ENCODE data around the gene KIAA0232.
"Not testable (repeated sequence)": the region's sequence is repeated elsewhere in the genome, so short reads cannot be mapped to it uniquely, and the experiment has no call there.

Gene KIAA0232

DNA sequence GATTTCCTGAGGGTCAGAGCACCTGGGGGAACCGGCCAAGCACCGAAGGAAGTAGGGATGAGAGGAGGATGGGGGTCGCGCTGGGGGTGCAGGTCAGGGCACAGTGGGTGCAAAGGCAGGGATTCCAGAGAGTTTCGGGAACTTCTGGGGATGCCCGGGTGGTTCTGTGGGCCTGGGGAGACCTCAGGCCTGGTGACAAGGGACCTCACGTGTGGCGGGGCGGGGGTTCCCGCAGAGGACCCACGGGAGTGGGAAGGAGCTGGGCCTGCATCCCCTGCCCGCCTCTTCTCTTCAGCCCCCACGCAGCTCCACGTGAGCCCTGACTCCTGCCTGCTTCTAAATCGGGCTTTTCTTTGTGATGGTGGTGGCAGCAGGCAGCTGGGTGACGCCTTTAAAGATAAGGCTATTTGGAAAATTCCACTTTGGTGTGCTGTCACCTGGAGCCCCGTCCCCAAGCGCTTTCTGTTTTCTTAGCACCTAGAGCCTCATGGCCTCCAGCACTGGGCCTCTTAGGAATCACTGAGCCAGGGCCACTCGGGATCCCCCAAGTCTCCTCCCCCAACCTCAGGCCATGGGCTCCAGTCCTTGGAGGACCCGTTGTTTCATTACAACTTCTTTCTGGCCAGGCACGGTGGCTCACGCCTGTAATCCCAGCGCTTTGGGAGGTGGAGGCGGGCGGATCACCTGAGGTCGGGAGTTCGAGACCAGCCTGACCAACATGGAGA lies 120.0 kb downstream of the KIAA0232 start:
- no peak for ATAC-seq
- no peak for TF ChIP-seq BACH2 (CRISPR knock-in tag; IDR thresholded peaks at IDR 0.05; ENCODE audit: borderline replicate concordance)

DNA sequence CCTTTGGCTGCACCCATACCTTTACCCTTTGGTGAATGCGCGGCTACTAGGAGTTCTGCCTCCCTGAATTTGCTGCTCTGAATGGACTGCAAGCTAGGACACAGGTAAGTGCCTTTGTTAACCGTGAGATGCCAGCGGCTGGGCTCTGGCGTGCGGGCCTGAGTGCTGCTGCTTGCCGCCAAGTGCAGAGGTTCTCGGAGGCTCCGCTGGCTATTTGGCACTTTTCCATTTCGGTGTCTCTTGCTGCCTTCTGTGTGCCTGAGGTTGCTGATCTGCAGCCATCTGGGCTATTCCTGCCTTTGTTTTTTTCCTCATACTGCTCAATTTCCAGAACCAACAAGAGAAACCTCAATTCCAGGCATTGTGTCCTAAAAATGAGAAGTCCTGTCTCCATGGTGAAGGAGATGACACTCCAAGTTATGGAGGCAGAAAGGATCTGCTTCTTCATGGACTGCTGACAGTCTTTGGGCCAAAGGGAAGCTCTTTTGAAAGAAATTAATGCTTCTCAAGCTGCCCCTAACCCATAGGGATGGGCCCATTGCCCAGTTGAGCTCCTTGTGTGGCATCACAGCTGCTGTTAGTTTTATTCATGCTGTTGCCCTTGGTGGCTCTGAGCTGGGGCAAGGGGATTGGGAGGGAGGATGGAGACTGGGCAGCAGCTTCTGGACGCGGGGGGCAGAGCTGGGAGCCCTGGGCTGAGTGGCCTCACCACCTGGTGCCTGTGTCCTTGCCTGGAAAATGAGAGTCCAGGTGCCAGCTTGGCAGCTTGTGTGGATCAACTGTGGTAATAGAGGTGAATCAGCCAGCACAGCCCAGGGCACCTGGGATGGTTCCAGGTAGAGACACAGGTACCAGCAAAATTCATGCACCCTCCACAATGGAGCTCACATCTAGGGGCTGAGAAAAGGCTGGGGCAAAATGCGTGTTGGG lies 123.3 kb downstream of the KIAA0232 start:
- no peak for ATAC-seq
- TF ChIP-seq, protein P1, sequence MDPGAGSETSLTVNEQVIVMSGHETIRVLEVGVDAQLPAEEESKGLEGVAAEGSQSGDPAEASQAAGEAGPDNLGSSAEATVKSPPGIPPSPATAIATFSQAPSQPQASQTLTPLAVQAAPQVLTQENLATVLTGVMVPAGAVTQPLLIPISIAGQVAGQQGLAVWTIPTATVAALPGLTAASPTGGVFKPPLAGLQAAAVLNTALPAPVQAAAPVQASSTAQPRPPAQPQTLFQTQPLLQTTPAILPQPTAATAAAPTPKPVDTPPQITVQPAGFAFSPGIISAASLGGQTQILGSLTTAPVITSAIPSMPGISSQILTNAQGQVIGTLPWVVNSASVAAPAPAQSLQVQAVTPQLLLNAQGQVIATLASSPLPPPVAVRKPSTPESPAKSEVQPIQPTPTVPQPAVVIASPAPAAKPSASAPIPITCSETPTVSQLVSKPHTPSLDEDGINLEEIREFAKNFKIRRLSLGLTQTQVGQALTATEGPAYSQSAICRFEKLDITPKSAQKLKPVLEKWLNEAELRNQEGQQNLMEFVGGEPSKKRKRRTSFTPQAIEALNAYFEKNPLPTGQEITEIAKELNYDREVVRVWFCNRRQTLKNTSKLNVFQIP (CRISPR knock-in tag; IDR thresholded peaks at IDR 0.05; ENCODE audit: borderline replicate concordance, low read depth): no peak
- TF ChIP-seq ZFP30 (CRISPR knock-in tag; IDR thresholded peaks at IDR 0.05): no peak

DNA sequence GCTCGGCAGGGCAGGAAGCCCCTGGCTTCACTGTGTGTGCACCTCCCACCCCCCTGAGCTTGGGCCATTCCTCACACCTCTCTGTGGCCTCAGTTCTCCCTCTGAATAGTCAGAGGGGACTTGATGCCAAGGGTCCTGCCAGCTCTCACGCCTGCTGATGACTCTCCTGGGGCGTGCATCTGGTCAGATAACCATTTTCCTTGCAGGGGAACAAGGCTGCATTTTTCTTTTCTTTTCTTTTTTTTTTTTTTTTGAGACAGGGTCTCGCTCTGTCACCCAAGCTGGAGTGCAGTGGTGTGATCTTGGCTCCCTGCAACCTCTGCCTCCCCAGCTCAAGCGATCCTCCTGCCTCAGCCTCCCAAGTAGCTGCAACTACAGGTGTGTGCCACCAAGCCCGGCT lies 124.0 kb downstream of the KIAA0232 start:
- not testable (repeated sequence) for ATAC-seq

DNA sequence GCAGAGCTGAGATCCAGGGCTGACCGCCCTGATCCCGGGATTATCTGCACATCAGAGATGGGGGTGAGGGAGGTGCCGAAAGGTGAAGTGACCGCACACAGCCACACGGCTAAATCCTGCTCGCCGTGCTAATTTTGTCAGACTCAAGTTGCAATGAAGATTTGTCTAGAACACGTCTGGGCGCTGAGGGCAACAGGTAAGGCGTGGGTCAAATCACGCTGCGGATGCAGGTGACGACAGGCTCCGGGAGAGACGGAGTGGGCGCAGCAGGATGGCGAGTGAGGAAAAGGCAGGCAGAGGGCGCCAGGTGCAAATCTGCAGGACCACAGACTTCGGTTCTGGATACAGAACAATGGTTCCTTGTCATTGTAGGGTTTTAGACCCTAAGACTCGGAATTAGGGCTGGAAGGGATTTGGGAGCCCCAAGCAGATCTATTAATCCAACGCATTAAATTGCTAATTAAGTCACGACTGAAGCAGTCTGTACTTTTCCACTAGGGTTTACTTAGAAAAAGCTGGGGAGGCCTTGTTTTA lies 125.2 kb downstream of the KIAA0232 start:
- ATAC-seq: no peak
- no peak for TF ChIP-seq OSR1 (CRISPR knock-in tag; IDR thresholded peaks at IDR 0.05)
- TF ChIP-seq GLIS3 (CRISPR knock-in tag; IDR thresholded peaks at IDR 0.05): no peak
- TF ChIP-seq, protein P2, sequence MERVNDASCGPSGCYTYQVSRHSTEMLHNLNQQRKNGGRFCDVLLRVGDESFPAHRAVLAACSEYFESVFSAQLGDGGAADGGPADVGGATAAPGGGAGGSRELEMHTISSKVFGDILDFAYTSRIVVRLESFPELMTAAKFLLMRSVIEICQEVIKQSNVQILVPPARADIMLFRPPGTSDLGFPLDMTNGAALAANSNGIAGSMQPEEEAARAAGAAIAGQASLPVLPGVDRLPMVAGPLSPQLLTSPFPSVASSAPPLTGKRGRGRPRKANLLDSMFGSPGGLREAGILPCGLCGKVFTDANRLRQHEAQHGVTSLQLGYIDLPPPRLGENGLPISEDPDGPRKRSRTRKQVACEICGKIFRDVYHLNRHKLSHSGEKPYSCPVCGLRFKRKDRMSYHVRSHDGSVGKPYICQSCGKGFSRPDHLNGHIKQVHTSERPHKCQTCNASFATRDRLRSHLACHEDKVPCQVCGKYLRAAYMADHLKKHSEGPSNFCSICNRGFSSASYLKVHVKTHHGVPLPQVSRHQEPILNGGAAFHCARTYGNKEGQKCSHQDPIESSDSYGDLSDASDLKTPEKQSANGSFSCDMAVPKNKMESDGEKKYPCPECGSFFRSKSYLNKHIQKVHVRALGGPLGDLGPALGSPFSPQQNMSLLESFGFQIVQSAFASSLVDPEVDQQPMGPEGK (CRISPR knock-in tag; IDR thresholded peaks at IDR 0.05; ENCODE audit: borderline replicate concordance): no peak
- TF ChIP-seq TCF4 (CRISPR knock-in tag; IDR thresholded peaks at IDR 0.05; ENCODE audit: borderline replicate concordance): no peak
- TF ChIP-seq BACH2 (CRISPR knock-in tag; IDR thresholded peaks at IDR 0.05; ENCODE audit: borderline replicate concordance): no peak
- TF ChIP-seq, protein P3, sequence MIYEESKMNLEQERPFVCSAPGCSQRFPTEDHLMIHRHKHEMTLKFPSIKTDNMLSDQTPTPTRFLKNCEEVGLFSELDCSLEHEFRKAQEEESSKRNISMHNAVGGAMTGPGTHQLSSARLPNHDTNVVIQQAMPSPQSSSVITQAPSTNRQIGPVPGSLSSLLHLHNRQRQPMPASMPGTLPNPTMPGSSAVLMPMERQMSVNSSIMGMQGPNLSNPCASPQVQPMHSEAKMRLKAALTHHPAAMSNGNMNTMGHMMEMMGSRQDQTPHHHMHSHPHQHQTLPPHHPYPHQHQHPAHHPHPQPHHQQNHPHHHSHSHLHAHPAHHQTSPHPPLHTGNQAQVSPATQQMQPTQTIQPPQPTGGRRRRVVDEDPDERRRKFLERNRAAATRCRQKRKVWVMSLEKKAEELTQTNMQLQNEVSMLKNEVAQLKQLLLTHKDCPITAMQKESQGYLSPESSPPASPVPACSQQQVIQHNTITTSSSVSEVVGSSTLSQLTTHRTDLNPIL (CRISPR knock-in tag; IDR thresholded peaks at IDR 0.05; ENCODE audit: low read depth): no peak
- no peak for TF ChIP-seq TOX (CRISPR knock-in tag; IDR thresholded peaks at IDR 0.05; ENCODE audit: borderline replicate concordance)
- TF ChIP-seq ZFP30 (CRISPR knock-in tag; IDR thresholded peaks at IDR 0.05): no peak
- TF ChIP-seq ZNF565 (CRISPR knock-in tag; conservative IDR thresholded peaks at IDR 0.05; ENCODE audit: low read depth): no peak
- TF ChIP-seq ESRRG (CRISPR knock-in tag; IDR thresholded peaks at IDR 0.05): no peak

DNA sequence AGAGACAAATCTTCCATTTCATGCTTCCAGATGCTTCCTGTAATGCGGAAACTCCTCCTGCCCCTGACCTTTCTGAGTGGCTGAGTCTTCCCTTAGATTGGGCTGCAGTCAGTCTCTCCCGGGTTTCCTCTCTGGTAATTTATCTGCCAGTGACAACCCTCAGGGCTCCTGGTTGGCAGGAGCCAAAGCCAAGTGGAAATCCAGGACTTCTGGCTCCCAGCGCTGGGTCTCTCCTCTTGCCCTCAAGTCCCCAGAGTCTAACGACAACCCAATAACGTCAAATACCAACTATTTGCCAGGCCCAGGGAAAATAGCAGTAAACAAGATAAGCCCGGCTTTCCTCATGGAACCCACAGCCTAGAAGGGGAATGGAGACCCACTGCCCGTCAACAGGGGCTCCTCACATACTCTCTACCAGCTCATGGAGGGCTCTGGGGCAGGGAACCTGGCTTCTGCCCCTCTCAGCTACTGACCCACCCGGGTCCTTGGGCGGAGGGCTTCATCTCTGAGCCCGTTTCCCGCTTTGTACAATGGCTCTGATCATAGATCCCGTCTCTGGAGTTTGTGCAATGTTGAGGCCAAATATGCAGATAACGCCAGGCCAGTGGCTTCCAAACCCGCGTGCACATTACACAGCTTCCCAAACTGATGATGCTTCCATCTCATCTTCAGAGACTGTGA lies 126.0 kb downstream of the KIAA0232 start:
- TF ChIP-seq ZC3H10 (CRISPR knock-in tag; IDR thresholded peaks at IDR 0.05): no peak
- TF ChIP-seq OSR1 (CRISPR knock-in tag; IDR thresholded peaks at IDR 0.05): no peak
- TF ChIP-seq, protein P3 (CRISPR knock-in tag; IDR thresholded peaks at IDR 0.05; ENCODE audit: low read depth): no peak; the same call in 1 of the 2 replicates
- TF ChIP-seq RARB (CRISPR knock-in tag; IDR thresholded peaks at IDR 0.05): no peak
- TF ChIP-seq GLIS3 (CRISPR knock-in tag; IDR thresholded peaks at IDR 0.05): no peak
- TF ChIP-seq ZNF70 (CRISPR knock-in tag; IDR thresholded peaks at IDR 0.05): no peak
- no peak for TF ChIP-seq PPARA (CRISPR knock-in tag; IDR thresholded peaks at IDR 0.05; ENCODE audit: borderline replicate concordance)
- no peak for TF ChIP-seq ZFP3 (CRISPR knock-in tag; IDR thresholded peaks at IDR 0.05)
- TF ChIP-seq ZFP30 (CRISPR knock-in tag; IDR thresholded peaks at IDR 0.05): no peak
- TF ChIP-seq, protein P2 (CRISPR knock-in tag; IDR thresholded peaks at IDR 0.05; ENCODE audit: borderline replicate concordance): no peak
- TF ChIP-seq BACH2 (CRISPR knock-in tag; IDR thresholded peaks at IDR 0.05; ENCODE audit: borderline replicate concordance): no peak
- TF ChIP-seq ARNTL (CRISPR knock-in tag; IDR thresholded peaks at IDR 0.05; ENCODE audit: borderline replicate concordance, low read depth): no peak
- no peak for TF ChIP-seq ZNF565 (CRISPR knock-in tag; conservative IDR thresholded peaks at IDR 0.05; ENCODE audit: low read depth)
- TF ChIP-seq TOX (CRISPR knock-in tag; IDR thresholded peaks at IDR 0.05; ENCODE audit: borderline replicate concordance): no peak
- TF ChIP-seq CSDC2 (CRISPR knock-in tag; IDR thresholded peaks at IDR 0.05): no peak
- no peak for TF ChIP-seq SNAI2 (CRISPR knock-in tag; IDR thresholded peaks at IDR 0.05)
- TF ChIP-seq ESRRG (CRISPR knock-in tag; IDR thresholded peaks at IDR 0.05): no peak
- peak; percentile 23; the same call in 2 of the 3 replicates for ATAC-seq

Measured in SK-N-SH treated with all-trans-retinoic acid at 6 μM for 48 hours (cell line).